Right lobe of liver (tissue), 6 donors: ENCODE results near the gene IFI44. TPM values are rescaled to one million over a fixed set of nuclear protein-coding genes. Genes with fewer than 3 reads are reported as not detected.

ENCODE experiments used
- ATAC-seq, 4 donors: fragments of 200-7000 bp; cut with Tn5 transposase; one replicate each; pipeline ENCODE4 v1.9.1; 2020; ENCODE audit warnings: mild to moderate bottlenecking in 4 of 4, moderate library complexity in 4 of 4
- DNase-seq, 3 donors: peaks; one replicate each; pipeline ENCODE4 v3.0.0-alpha.2; 2020
- H3K27ac ChIP-seq, 3 donors: fragments of 200-600 bp; one replicate each; pipeline ENCODE4 v1.8.0; 2022
- H3K27me3 ChIP-seq, 2 donors: fragments of 200-600 bp; one replicate each; pipeline ENCODE4 v1.8.0; 2022
- H3K36me3 ChIP-seq, 4 donors: fragments of 200-600 bp; sonication (generic) in 1 of 4; one replicate each; pipeline versions ENCODE4 v1.5.1 to v1.8.0; 2017 to 2022; ENCODE audit warnings: control low read depth in 1 of 4
- H3K4me1 ChIP-seq, 4 donors: fragments of 200-600 bp; sonication (generic) in 1 of 4; one replicate each; pipeline versions ENCODE4 v1.5.1 to v1.8.0; 2017 to 2022; ENCODE audit warnings: control low read depth in 1 of 4
- H3K4me3 ChIP-seq, 3 donors: fragments of 200-600 bp; one replicate each; pipeline ENCODE4 v1.8.0; 2022
- H3K9me3 ChIP-seq, 4 donors: fragments of 200-600 bp; sonication (generic) in 1 of 4; one replicate each; pipeline versions ENCODE4 v1.5.1 to v1.8.0; 2017 to 2022; ENCODE audit warnings: control low read depth in 1 of 4
- POLR2A ChIP-seq: fragments of 450-650 bp; IDR thresholded peaks from one replicate; pipeline ENCODE4 v1.6.1; 2017; ENCODE audit warnings: antibody characterized with exemption, mild to moderate bottlenecking
- WGBS: methylation state at CpG from one replicate; pipeline ENCODE4 v1.1.6; 2018; ENCODE audit warnings: low coverage, low lambda C conversion rate; ENCODE audit not compliant: insufficient coverage; ENCODE audit errors: missing lambda C conversion rate; 5-methylcytosine and 5-hydroxymethylcytosine counted together
- intact Hi-C, 2 donors: fragments of 100-400 bp; cut with DNase I; formaldehyde crosslinking; loops; one replicate each; pipeline versions ENCODE4 v1.11.2 to v1.14.1; 2022
- total RNA-seq, 6 experiments: library from RNA; depleted of rRNA in 2 of 6; stranded (reverse); fragments of >200 nt in 2 of 6; fragmentation: NEBNext Ultra II Directional in 3 of 6; extraction: Animal tissue kit (Norgen Biotek cat#: 25700) in 3 of 6; gene quantifications; one replicate each; pipeline versions ENCODE4 v1.1.0 to v1.2.4, GENCODE V29; 2016 to 2023
- TF ChIP-seq, protein P1 (sequence below), 4 donors: fragments of 200-600 bp in 3 of 4; fragments of 450-650 bp in 1 of 4; IDR thresholded peaks; one replicate each; pipeline versions ENCODE4 v1.5.1 to v1.8.0; 2016 to 2022; ENCODE audit warnings: antibody characterized with exemption in 4 of 4, mild to moderate bottlenecking in 2 of 4
- donor health status: DM: no; HTN: yes; CAD: no.
- donor health status: DM: no; HTN: no; CAD: no.
- donor health status: DM: no; HTN: no; CAD: no.
- donor health status: DM: no; HTN: yes; CAD: no.
- donor health status: DM: no; HTN: yes; CAD: no.

The IFI44 gene
- total RNA-seq, 6 experiments from 2014 or later = 5.6 to 12.0 (median 9.8) TPM

DNA sequence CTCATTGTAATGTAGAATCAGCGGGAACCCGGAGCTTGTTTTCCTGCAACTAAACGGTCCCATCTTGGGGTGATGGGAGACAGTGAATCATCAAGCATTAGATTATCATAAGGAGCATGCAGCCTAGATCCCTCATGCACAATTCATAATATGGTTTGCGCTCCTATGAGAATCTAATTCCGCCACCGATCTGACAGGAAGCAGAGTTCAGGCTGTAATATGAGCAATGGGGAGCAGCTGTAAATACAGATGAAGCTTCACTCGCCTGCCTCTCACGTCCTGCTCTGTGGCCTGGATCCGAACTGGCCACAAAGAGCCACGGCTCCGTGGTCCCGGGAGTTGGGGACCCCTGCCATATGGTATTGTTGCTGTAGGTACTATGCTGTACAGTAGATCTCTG is 1.6 kb downstream of the IFI44 start:
- TF ChIP-seq, protein P1, sequence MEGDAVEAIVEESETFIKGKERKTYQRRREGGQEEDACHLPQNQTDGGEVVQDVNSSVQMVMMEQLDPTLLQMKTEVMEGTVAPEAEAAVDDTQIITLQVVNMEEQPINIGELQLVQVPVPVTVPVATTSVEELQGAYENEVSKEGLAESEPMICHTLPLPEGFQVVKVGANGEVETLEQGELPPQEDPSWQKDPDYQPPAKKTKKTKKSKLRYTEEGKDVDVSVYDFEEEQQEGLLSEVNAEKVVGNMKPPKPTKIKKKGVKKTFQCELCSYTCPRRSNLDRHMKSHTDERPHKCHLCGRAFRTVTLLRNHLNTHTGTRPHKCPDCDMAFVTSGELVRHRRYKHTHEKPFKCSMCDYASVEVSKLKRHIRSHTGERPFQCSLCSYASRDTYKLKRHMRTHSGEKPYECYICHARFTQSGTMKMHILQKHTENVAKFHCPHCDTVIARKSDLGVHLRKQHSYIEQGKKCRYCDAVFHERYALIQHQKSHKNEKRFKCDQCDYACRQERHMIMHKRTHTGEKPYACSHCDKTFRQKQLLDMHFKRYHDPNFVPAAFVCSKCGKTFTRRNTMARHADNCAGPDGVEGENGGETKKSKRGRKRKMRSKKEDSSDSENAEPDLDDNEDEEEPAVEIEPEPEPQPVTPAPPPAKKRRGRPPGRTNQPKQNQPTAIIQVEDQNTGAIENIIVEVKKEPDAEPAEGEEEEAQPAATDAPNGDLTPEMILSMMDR (IDR thresholded peaks at IDR 0.05) = no peak
- TF ChIP-seq POLR2A = no peak
- Histone ChIP-seq H3K27me3 (no peaks in the 10 kb centered on the region), H3K4me3 (peak overlapping the region; percentile 34 to 49 (median 43)), H3K27ac (peak overlapping the region in 2 of 3 donors; percentile 7 to 26), H3K4me1 (no peaks in the 10 kb centered on the region), H3K9me3 (no peaks in the 10 kb centered on the region), H3K36me3 (no peaks in the 10 kb centered on the region)
- DNase-seq (no peak), ATAC-seq (peak; percentile 29 to 61 (median 52))
- intact Hi-C loops = no loop called here
- 57% methylated on average over 6 of the region's 12 CpGs for WGBS

- intact Hi-C loops = no loop called here
- no peak overlapping the region for H3K27ac ChIP-seq
- TF ChIP-seq, protein P1 (IDR thresholded peaks at IDR 0.05) = no peak
Observed at GRCh38 chr1:78652019-78652560, 2.5 kb downstream of the IFI44 start.

GRCh38 chr1:78658901-78659300 is 9.3 kb downstream of the IFI44 start:
- intact Hi-C loops = no loop called here
- peaks cover 0 to 31% (median 5%) of the 10 kb centered on the region in 4 donors for H3K36me3 ChIP-seq
- no peak overlapping the region for H3K27ac ChIP-seq
- no peak for TF ChIP-seq POLR2A
- TF ChIP-seq, protein P1 (IDR thresholded peaks at IDR 0.05) = no peak
- no peaks in the 10 kb centered on the region for H3K4me1 ChIP-seq
- H3K27me3 ChIP-seq = no peaks in the 10 kb centered on the region
- WGBS = 100% methylated on average over 1 of the region's 1 CpG
- ATAC-seq (no peak), DNase-seq (no peak)
- no peaks in the 10 kb centered on the region for H3K9me3 ChIP-seq
- H3K4me3 ChIP-seq = no peak overlapping the region

More at GRCh38 chr1:78652019-78652560, 2.5 kb downstream of the IFI44 start:
- ATAC-seq (no peak), DNase-seq (no peak)
- WGBS = 69% methylated on average over 13 of the region's 17 CpGs
- Histone ChIP-seq H3K27me3 (no peaks in the 10 kb centered on the region), H3K9me3 (no peaks in the 10 kb centered on the region), H3K4me1 (no peaks in the 10 kb centered on the region), H3K36me3 (no peaks in the 10 kb centered on the region), H3K4me3 (no peak overlapping the region)

- Histone ChIP-seq H3K9me3 (no peaks in the 10 kb centered on the region), H3K4me1 (no peaks in the 10 kb centered on the region), H3K4me3 (no peak overlapping the region), H3K27ac (no peak overlapping the region), H3K36me3 (peaks cover 0 to 22% (median 4%) of the 10 kb centered on the region in 4 donors), H3K27me3 (no peaks in the 10 kb centered on the region)
- WGBS = 74% methylated on average over 2 of the region's 2 CpGs
- ATAC-seq (no peak), DNase-seq (no peak)
- intact Hi-C loops = no loop called here
- TF ChIP-seq, protein P1 (IDR thresholded peaks at IDR 0.05) = no peak
- TF ChIP-seq POLR2A = no peak
Observed at GRCh38 chr1:78663923-78664322, 14.3 kb downstream of the IFI44 start.
